HL-60 (cell line): ENCODE measurements around the gene CAVIN4.

Source experiments
- DNase-seq, 2 experiments: peaks; one replicate each; pipeline ENCODE4 v3.0.0-alpha.2; 2010 to 2020; ENCODE audit warnings: low read depth in 1 of 2, low spot score in 1 of 2
- H3K27ac ChIP-seq: fragments of 250-450 bp; sonication (Bioruptor Pico); replicated peaks from 2 replicates; pipeline ENCODE4 v1.5.1; 2020; ENCODE audit warnings: mild to moderate bottlenecking, moderate library complexity
- H3K27me3 ChIP-seq: fragments of 250-450 bp; sonication (Bioruptor Pico); 2 replicates; pipeline ENCODE4 v1.5.1; 2021; ENCODE audit warnings: mild to moderate bottlenecking, moderate library complexity; ENCODE audit not compliant: insufficient read depth, poor library complexity, severe bottlenecking
- H3K4me3 ChIP-seq: replicated peaks from 2 replicates; pipeline ENCODE4 v1.5.1; 2011; ENCODE audit warnings: mild to moderate bottlenecking, control low read depth, low read length; ENCODE audit not compliant: insufficient read depth
- CTCF ChIP-seq: IDR thresholded peaks from one replicate; pipeline ENCODE4 v1.5.1; 2011; ENCODE audit warnings: low read length, control low read depth, inconsistent platforms; ENCODE audit not compliant: insufficient read depth
- GABPA ChIP-seq: IDR thresholded peaks from 2 replicates; pipeline ENCODE4 v1.6.1; 2012; ENCODE audit warnings: low read depth
- POLR2AphosphoS5 ChIP-seq: IDR thresholded peaks from 2 replicates; pipeline ENCODE4 v1.6.1; 2012; ENCODE audit warnings: low read depth
- REST ChIP-seq: IDR thresholded peaks from 2 replicates; pipeline ENCODE4 v1.6.1; 2012; ENCODE audit warnings: low read depth; ENCODE audit not compliant: insufficient replicate concordance
- SPI1 ChIP-seq: IDR thresholded peaks from 2 replicates; pipeline ENCODE4 v1.6.1; 2012; ENCODE audit warnings: low read depth, mild to moderate bottlenecking, borderline replicate concordance

The CAVIN4 gene

GRCh38 chr9:100579665-100580064 is 1.8 kb downstream of the CAVIN4 start:
- H3K27ac ChIP-seq = no peak overlapping the region
- H3K4me3 ChIP-seq = no peak overlapping the region
- TF ChIP-seq SPI1 = no peak
- no peak for TF ChIP-seq POLR2AphosphoS5
- TF ChIP-seq CTCF = no peak
- TF ChIP-seq REST = no peak
- no peak for TF ChIP-seq GABPA
- no peak for DNase-seq
- peaks cover 2% of the 10 kb centered on the region for H3K27me3 ChIP-seq

DNA sequence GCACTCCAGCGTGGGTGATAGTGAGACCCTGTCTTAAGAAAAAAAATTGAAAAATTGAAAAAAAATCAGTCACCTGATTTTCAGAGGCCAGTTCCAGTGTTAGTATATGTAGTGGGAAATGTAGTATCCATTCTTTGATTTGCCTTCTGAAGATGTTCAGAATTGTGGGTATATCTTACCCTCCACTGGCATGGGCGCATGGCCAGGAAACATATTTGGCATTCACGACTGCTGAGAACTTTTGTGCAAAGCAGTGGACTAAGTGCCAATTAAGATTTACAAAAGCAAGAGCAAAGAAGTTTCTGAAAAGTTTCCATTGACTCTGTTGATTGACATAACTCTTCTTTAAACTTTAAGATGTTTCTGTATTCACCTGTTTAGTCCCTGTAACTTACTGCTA is 2.4 kb downstream of the CAVIN4 start:
- no peak overlapping the region for H3K4me3 ChIP-seq
- TF ChIP-seq SPI1 = no peak
- TF ChIP-seq REST = no peak
- TF ChIP-seq CTCF = no peak
- TF ChIP-seq GABPA = no peak
- no peak for DNase-seq

GRCh38 chr9:100581081-100581480 is 3.2 kb downstream of the CAVIN4 start:
- DNase-seq = no peak
- no peak overlapping the region for H3K4me3 ChIP-seq
- no peak for TF ChIP-seq POLR2AphosphoS5
- TF ChIP-seq GABPA = no peak
- TF ChIP-seq SPI1 = no peak
- no peak for TF ChIP-seq REST
- no peak for TF ChIP-seq CTCF
- peaks cover 2% of the 10 kb centered on the region for H3K27me3 ChIP-seq
- no peak overlapping the region for H3K27ac ChIP-seq

More for the DNA sequence above, 2.4 kb downstream of the CAVIN4 start:
- no peak overlapping the region for H3K27ac ChIP-seq
- H3K27me3 ChIP-seq = peaks cover 2% of the 10 kb centered on the region
